Right lung (tissue), 5 donors: ENCODE data around the gene GATD1. TPM values are rescaled to one million over a fixed set of nuclear protein-coding genes. Genes with fewer than 3 reads are reported as not detected.

Experiments used
- DNase-seq, 2 donors: peaks; one replicate each; pipeline ENCODE4 v3.0.0-alpha.2; 2013
- polyA plus RNA-seq, 5 donors: library from polyadenylated mRNA; unstranded; fragments of 120-200 nt; gene quantifications; one replicate each; pipeline versions ENCODE4 v1.2.1 to v1.2.3, GENCODE V29; 2013; ENCODE audit warnings: inconsistent platforms in 1 of 5, low replicate concordance in 1 of 5; ENCODE audit not compliant: insufficient read length in 5 of 5, insufficient read depth in 1 of 5

GATD1 gene
- polyA plus RNA-seq, 5 donors: 41.4 to 80.2 (median 61.8) TPM

- DNase-seq: no peak
Measured at GRCh38 chr11:728901-729491, 48.3 kb downstream of the GATD1 start.

- peak in 1 of 2 donors; percentile 53 for DNase-seq
Measured at GRCh38 chr11:727859-728748, 49.2 kb downstream of the GATD1 start.

- no peak for DNase-seq
Measured at GRCh38 chr11:727281-727701, 50.0 kb downstream of the GATD1 start.

GRCh38 chr11:726278-727220, 50.7 kb downstream of the GATD1 start:
- no peak for DNase-seq

GRCh38 chr11:725624-726202, 51.6 kb downstream of the GATD1 start:
- no peak for DNase-seq

GRCh38 chr11:724778-725386, 52.4 kb downstream of the GATD1 start:
- no peak for DNase-seq

GRCh38 chr11:724049-724777, 53.1 kb downstream of the GATD1 start:
- no peak for DNase-seq

- no peak for DNase-seq
Measured at GRCh38 chr11:723120-723883, 54.0 kb downstream of the GATD1 start.

- no peak for DNase-seq
Measured at GRCh38 chr11:722346-722811, 54.9 kb downstream of the GATD1 start.

GRCh38 chr11:721741-722345, 55.4 kb downstream of the GATD1 start:
- no peak for DNase-seq

- no peak for DNase-seq
Measured at GRCh38 chr11:721247-721740, 56.0 kb downstream of the GATD1 start.

- DNase-seq: no peak
Measured at GRCh38 chr11:720642-721246, 56.5 kb downstream of the GATD1 start.

- DNase-seq: no peak
Measured at GRCh38 chr11:720017-720641, 57.2 kb downstream of the GATD1 start.

- DNase-seq: no peak
Measured at GRCh38 chr11:719214-720016, 57.9 kb downstream of the GATD1 start.
